VCaP (cell line): Measurements from ENCODE around the gene CPA1.

Experiments
- H3K27ac ChIP-seq: fragments of 450-650 bp; 2 replicates; pipeline ENCODE4 v1.5.1; 2017
- TF ChIP-seq, protein P1 (sequence below): fragments of 450-650 bp; conservative IDR thresholded peaks from 2 replicates; pipeline ENCODE4 v1.5.1; 2017; ENCODE audit warnings: mild to moderate bottlenecking, moderate library complexity

CPA1 gene

GRCh38 chr7:130349911-130350782 lies 30.1 kb upstream of the CPA1 start:
- H3K27ac ChIP-seq = no peak overlapping the region
- TF ChIP-seq, protein P1, sequence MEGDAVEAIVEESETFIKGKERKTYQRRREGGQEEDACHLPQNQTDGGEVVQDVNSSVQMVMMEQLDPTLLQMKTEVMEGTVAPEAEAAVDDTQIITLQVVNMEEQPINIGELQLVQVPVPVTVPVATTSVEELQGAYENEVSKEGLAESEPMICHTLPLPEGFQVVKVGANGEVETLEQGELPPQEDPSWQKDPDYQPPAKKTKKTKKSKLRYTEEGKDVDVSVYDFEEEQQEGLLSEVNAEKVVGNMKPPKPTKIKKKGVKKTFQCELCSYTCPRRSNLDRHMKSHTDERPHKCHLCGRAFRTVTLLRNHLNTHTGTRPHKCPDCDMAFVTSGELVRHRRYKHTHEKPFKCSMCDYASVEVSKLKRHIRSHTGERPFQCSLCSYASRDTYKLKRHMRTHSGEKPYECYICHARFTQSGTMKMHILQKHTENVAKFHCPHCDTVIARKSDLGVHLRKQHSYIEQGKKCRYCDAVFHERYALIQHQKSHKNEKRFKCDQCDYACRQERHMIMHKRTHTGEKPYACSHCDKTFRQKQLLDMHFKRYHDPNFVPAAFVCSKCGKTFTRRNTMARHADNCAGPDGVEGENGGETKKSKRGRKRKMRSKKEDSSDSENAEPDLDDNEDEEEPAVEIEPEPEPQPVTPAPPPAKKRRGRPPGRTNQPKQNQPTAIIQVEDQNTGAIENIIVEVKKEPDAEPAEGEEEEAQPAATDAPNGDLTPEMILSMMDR = no peak

GRCh38 chr7:130350945-130351790 lies 29.1 kb upstream of the CPA1 start:
- H3K27ac ChIP-seq = no peak overlapping the region
- TF ChIP-seq, protein P1 = no peak

- H3K27ac ChIP-seq = no peak overlapping the region
- TF ChIP-seq, protein P1 = no peak
Measured at GRCh38 chr7:130351791-130352090, 28.6 kb upstream of the CPA1 start.

GRCh38 chr7:130352194-130353074 lies 27.9 kb upstream of the CPA1 start:
- H3K27ac ChIP-seq = no peak overlapping the region
- TF ChIP-seq, protein P1 = no peak

DNA sequence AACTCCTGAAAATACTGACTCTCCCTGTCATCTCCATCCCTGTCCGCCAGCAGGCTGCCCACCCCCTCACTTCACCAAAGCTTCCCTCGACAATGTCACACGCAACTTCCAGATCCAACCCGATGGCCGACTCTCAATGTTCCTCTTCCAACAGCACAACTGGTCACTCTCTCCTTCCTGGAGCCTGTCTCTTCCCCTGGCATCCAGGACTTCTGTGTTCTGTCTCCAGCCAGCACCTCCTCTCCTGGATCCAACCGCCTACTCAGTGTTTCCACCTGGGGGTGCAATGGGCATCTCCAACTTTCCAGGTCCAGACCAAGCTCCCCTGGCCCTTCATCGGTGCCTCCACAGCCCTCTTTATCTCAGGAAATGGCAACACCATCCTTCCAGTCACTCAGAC lies 27.1 kb upstream of the CPA1 start:
- no peak overlapping the region for H3K27ac ChIP-seq
- TF ChIP-seq, protein P1 = no peak

DNA sequence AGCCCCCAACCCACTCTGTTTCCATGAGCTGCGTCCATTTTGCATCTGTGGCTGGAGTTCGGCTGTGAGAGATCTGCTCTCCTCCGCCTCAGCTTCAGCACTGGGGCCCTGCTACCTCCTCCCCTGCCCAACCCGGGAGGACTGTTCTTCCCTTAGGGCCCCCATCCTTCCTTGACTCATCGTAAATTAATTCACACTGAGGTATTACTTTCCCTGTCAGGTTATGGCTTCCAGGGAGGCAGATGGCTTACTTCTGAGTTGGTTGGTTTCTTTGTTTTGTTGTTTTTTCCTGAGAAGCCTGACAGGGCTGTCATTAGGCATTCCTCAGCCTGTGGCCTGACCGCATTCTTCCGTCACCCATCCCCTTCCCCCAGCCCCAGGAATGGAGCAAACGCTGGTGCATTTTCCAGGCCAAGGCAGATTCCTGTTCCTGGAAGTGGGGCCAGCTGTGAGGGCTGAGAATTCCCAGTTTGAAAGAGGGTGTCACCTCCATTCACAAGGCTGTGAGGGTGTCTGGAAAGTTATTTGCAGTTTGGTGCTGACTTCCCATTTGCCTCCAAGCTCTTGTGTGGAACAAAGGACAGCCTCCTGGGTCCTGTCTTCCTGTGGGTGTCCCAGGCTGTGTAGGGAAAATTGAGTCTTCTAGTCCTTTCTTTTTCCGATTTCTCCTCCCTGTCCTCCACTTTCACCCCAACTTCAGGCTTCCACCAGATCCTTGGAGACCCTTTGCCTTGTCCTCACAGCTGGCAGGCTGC lies 24.0 kb upstream of the CPA1 start:
- no peak overlapping the region for H3K27ac ChIP-seq
- TF ChIP-seq, protein P1 = no peak
